SU-DHL-6 (cell line): ENCODE measurements around the gene TAL1.

Experiments used
- CTCF ChIP-seq: fragments of 200-600 bp; sonication (generic); IDR thresholded peaks from one replicate; pipeline ENCODE4 v1.5.1; 2017; ENCODE audit warnings: antibody characterized with exemption, mild to moderate bottlenecking, low read length, moderate library complexity; ENCODE audit not compliant: insufficient read depth, poor library complexity, severe bottlenecking
- EZH2phosphoT487 ChIP-seq: fragments of 200-600 bp; sonication (generic), shearing (Covaris generic); conservative IDR thresholded peaks from 2 replicates; pipeline ENCODE4 v1.6.1; 2018; ENCODE audit warnings: mild to moderate bottlenecking, antibody characterized with exemption, low read length, moderate library complexity, mixed read lengths

DNA sequence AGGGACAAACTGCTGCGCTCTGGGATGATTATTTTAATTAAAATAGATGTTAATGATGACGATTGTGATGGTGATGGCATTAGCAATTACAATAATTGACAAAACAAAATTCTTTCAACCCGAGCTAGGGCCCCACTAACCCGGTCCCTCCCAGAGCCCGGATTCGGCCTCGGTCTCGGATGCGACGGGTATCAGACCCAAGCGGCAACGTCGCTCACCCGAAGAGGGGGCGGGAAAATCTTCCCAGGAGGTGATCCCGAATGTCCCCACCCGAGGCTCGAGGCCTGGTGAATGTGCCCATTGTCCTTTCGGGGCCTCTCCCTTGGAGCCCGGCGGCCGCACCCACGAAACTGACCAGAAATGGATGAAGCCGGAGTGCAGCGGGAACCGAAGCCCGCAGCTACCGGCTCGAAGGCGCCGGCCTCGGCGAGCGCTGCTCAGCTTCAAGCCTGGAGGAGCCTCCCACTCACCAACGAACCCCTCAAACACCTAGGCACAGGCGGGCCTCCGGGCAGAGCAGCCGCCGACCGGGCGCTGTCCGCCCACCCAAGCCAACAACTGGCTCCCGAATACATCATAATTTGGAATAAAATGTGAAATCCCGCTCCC lies 1.2 kb downstream of the TAL1 start:
- TF ChIP-seq CTCF (no peak), EZH2phosphoT487 (no peak)
